Measurements from ENCODE around the gene NPAS1. TPM values are rescaled to one million over a fixed set of nuclear protein-coding genes. Genes with fewer than 3 reads are reported as not detected.
A peak's percentile ranks its signal among the peaks of the same experiment; 100 is the strongest.
"Not testable (repeated sequence)": the region's sequence is repeated elsewhere in the genome, so short reads cannot be mapped to it uniquely, and the experiment has no call there.

The NPAS1 gene
- total and polyA plus RNA-seq, 2 experiments from 2014 or later: 5.6 to 9.8 TPM

DNA sequence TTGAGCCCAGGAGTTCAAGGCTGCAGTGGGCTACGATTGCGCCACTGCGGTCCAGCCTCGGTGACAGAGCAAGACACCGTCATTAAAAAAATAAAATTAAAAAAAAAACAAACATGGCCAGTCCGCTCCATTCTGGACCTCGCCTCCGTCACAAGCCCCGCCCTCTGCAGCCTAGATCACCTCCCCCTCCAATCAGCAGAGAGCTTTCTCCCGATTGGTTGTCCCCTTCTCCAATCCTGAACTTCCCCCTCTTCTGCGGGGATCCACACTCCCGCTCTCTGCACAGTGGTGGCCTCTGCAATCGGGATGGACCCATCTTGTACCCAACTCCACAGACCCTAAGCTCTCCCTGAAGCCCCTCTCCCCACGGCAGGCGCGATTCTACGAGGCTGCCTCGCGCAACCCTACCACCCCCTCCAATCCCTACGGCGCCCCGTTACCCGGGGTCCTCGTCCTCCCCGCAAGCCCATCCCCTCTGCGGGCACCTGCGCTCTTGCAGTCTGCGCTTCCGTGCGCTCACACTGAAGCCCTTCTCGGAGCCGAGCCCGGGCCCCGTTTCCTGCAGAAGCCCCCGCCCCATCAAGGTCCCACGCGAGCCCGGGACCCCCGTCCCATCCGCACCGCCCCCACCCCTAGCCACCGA, 28.2 kb downstream of the NPAS1 start:
- Histone ChIP-seq H3K4me2 (peak overlapping the region; percentile 87), H2AFZ (no peak overlapping the region), H3K9me2 (ENCODE audit: insufficient read depth) (no peaks in the 10 kb centered on the region), H3K4me1 (ENCODE audit: insufficient read depth) (peaks cover 17% of the 10 kb centered on the region), H3F3A (replicated peaks; ENCODE audit: low read depth) (0 out of 2 replicates have a peak, but pooled peaks cover 6% of the 10 kb centered on the region), H3K36me3 (ENCODE audit: insufficient read depth) (no peaks in the 10 kb centered on the region), H3K4me3 (peak overlapping the region; percentile 72), H3K27ac (ENCODE audit: low read depth) (0 out of 2 replicates have a peak overlapping the region, but pooled peaks have one; percentile 51), H3K27me3 (ENCODE audit: insufficient read depth) (no peaks in the 10 kb centered on the region), H3K79me2 (replicated peaks; ENCODE audit: insufficient read depth) (peaks cover 10% of the 10 kb centered on the region), H4K20me1 (replicated peaks; ENCODE audit: insufficient read depth) (peaks cover 6% of the 10 kb centered on the region)
- peaks cover 11% of the 10 kb centered on the region for H3K27me3 Mint-ChIP-seq (ENCODE audit: insufficient read depth, low read depth, poor library complexity)
- peak overlapping the region; percentile 92 for H3K27ac Mint-ChIP-seq
- peak; percentile 96 for DNase-seq (ENCODE audit: low spot score)
- TF ChIP-seq NANOG (IDR thresholded peaks at IDR 0.05; ENCODE audit: borderline replicate concordance) (no peak), POLR2AphosphoS5 (IDR thresholded peaks at IDR 0.05; ENCODE audit: low read depth) (peak; percentile 97), ETS1 (IDR thresholded peaks at IDR 0.05) (no peak; the same call in 1 of the 2 replicates)
- TF ChIP-seq, protein P1, sequence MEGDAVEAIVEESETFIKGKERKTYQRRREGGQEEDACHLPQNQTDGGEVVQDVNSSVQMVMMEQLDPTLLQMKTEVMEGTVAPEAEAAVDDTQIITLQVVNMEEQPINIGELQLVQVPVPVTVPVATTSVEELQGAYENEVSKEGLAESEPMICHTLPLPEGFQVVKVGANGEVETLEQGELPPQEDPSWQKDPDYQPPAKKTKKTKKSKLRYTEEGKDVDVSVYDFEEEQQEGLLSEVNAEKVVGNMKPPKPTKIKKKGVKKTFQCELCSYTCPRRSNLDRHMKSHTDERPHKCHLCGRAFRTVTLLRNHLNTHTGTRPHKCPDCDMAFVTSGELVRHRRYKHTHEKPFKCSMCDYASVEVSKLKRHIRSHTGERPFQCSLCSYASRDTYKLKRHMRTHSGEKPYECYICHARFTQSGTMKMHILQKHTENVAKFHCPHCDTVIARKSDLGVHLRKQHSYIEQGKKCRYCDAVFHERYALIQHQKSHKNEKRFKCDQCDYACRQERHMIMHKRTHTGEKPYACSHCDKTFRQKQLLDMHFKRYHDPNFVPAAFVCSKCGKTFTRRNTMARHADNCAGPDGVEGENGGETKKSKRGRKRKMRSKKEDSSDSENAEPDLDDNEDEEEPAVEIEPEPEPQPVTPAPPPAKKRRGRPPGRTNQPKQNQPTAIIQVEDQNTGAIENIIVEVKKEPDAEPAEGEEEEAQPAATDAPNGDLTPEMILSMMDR (conservative IDR thresholded peaks at IDR 0.05; ENCODE audit: low read depth in 2 of 2): no peak
- peaks cover 3% of the 10 kb centered on the region; the same call in 1 of the 3 replicates for H3K36me3 Mint-ChIP-seq (ENCODE audit: low read depth)
- peak overlapping the region; percentile 98 for H3K4me3 Mint-ChIP-seq
- peak; percentile 85 for ATAC-seq
- peaks cover 8% of the 10 kb centered on the region for H3K4me1 Mint-ChIP-seq
- no peaks in the 10 kb centered on the region; the same call in 2 of the 3 replicates for H3K9me3 Mint-ChIP-seq

- H4K20me1 ChIP-seq (replicated peaks; ENCODE audit: insufficient read depth): peaks cover 6% of the 10 kb centered on the region
- ATAC-seq (no peak), DNase-seq (ENCODE audit: low spot score) (peak; percentile 87)
- H3K36me3 ChIP-seq (ENCODE audit: insufficient read depth): no peaks in the 10 kb centered on the region
- TF ChIP-seq EZH2phosphoT487 (IDR thresholded peaks at IDR 0.05; ENCODE audit: unreplicated experiment) (no peak), JUNB (IDR thresholded peaks at IDR 0.05; ENCODE audit: unreplicated experiment) (no peak), ZNF114 (CRISPR knock-in tag; IDR thresholded peaks at IDR 0.05) (no peak), REST (IDR thresholded peaks at IDR 0.05; ENCODE audit: unreplicated experiment) (no peak), POLR2AphosphoS5 (IDR thresholded peaks at IDR 0.05; ENCODE audit: low read depth) (no peak)
- H3K4me3 Mint-ChIP-seq: peak overlapping the region; percentile 98
- 0 out of 2 replicates have a peak, but pooled peaks cover 6% of the 10 kb centered on the region for H3F3A ChIP-seq (replicated peaks; ENCODE audit: low read depth)
- no peak overlapping the region for H2AFZ ChIP-seq
- H3K4me1 Mint-ChIP-seq: peaks cover 8% of the 10 kb centered on the region
- H3K9me2 ChIP-seq (ENCODE audit: insufficient read depth): no peaks in the 10 kb centered on the region
- H3K4me3 ChIP-seq: 0 out of 2 replicates have a peak overlapping the region, but pooled peaks have one; percentile 6
- peaks cover 7% of the 10 kb centered on the region for H3K36me3 Mint-ChIP-seq (ENCODE audit: low read depth)
- H3K4me2 ChIP-seq: peak overlapping the region; percentile 63
- H3K27ac ChIP-seq (ENCODE audit: low read depth): peak overlapping the region; percentile 67
- peaks cover 6% of the 10 kb centered on the region for H3K9me3 Mint-ChIP-seq
- no peaks in the 10 kb centered on the region for H3K27me3 ChIP-seq (ENCODE audit: insufficient read depth)
- peaks cover 17% of the 10 kb centered on the region for H3K4me1 ChIP-seq (ENCODE audit: insufficient read depth)
- H3K79me2 ChIP-seq (replicated peaks; ENCODE audit: insufficient read depth): peaks cover 10% of the 10 kb centered on the region
- H3K27me3 Mint-ChIP-seq (ENCODE audit: insufficient read depth, low read depth, poor library complexity): peaks cover 11% of the 10 kb centered on the region
- H3K27ac Mint-ChIP-seq: peak overlapping the region; percentile 83
These were observed 29.7 kb downstream of the NPAS1 start for GRCh38 chr19:47049307-47049700.

GRCh38 chr19:47050562-47050961, 30.9 kb downstream of the NPAS1 start:
- H3K9me2 ChIP-seq (ENCODE audit: insufficient read depth); ATAC-seq; H3F3A ChIP-seq (replicated peaks; ENCODE audit: low read depth); H3K36me3 ChIP-seq (ENCODE audit: insufficient read depth); H3K4me3 ChIP-seq; H3K27ac Mint-ChIP-seq; H3K4me3 Mint-ChIP-seq; H3K4me1 Mint-ChIP-seq; H4K20me1 ChIP-seq (replicated peaks; ENCODE audit: insufficient read depth); DNase-seq (ENCODE audit: low spot score); H3K27me3 ChIP-seq (ENCODE audit: insufficient read depth); H2AFZ ChIP-seq; H3K4me2 ChIP-seq: not testable (repeated sequence)
- Mint-ChIP-seq H3K36me3 (ENCODE audit: low read depth) (peaks cover 12% of the 10 kb centered on the region), H3K27me3 (ENCODE audit: insufficient read depth, low read depth, poor library complexity) (peaks cover 13% of the 10 kb centered on the region), H3K9me3 (peaks cover 16% of the 10 kb centered on the region)
- H3K79me2 ChIP-seq (replicated peaks; ENCODE audit: insufficient read depth): peaks cover 10% of the 10 kb centered on the region
- peak overlapping the region; percentile 76 for H3K27ac ChIP-seq (ENCODE audit: low read depth)
- H3K4me1 ChIP-seq (ENCODE audit: insufficient read depth): peaks cover 17% of the 10 kb centered on the region

All from GM23338 (cell line).